IMR-90 (cell line): Measurements from ENCODE around the gene AKAP8L. TPM values are rescaled to one million over a fixed set of nuclear protein-coding genes. Genes with fewer than 3 reads are reported as not detected.

Source experiments
- ATAC-seq: fragments of 200-7000 bp; cut with Tn5 transposase; 2 replicates; pipeline ENCODE4 v1.9.1; 2020; ENCODE audit warnings: low read depth, mild to moderate bottlenecking, moderate library complexity
- BruUV-seq: library from RNA; stranded (reverse); fragments of 400-500 nt; replicated peaks from 2 replicates; lab custom pipeline; 2021; lab: Mats Ljungman, UMichigan
- CTCF ChIA-PET: fragments of 300-600 bp; formaldehyde crosslinking; extraction: SDS; loops from one replicate; lab custom pipeline; 2021; ENCODE audit warnings: antibody characterized with exemption; lab: Yijun Ruan, JAX
- POLR2A ChIA-PET: fragments of 300-600 bp; sonication (Branson Sonifier 250); formaldehyde crosslinking; loops from one replicate; lab custom pipeline; 2022; ENCODE audit warnings: antibody characterized with exemption; ENCODE audit not compliant: unreplicated experiment; lab: Charles Lee
- DNase-seq: peaks from one replicate; pipeline ENCODE4 v3.0.0; 2013
- H2AFZ ChIP-seq: replicated peaks from 2 replicates; pipeline ENCODE3; 2013; ENCODE audit warnings: low read length, mild to moderate bottlenecking; ENCODE audit not compliant: poor library complexity
- H2AK5ac ChIP-seq: 2 replicates; pipeline ENCODE4 v1.6.1; 2013; ENCODE audit warnings: low read depth, low read length, inconsistent platforms
- H2AK9ac ChIP-seq: replicated peaks from 2 replicates; pipeline ENCODE3; 2013; ENCODE audit warnings: mild to moderate bottlenecking, low read depth, low read length, moderate library complexity; ENCODE audit not compliant: poor library complexity
- H2BK120ac ChIP-seq: 2 replicates; pipeline ENCODE4 v1.6.1; 2013; ENCODE audit warnings: low read depth, low read length, inconsistent platforms
- H2BK15ac ChIP-seq: 3 replicates; pipeline ENCODE4 v1.6.1; 2013; ENCODE audit warnings: low read depth, low read length, inconsistent platforms
- H2BK20ac ChIP-seq: 2 replicates; pipeline ENCODE4 v1.6.1; 2013; ENCODE audit warnings: low read depth, mild to moderate bottlenecking, inconsistent platforms, low read length, moderate library complexity
- H2BK5ac ChIP-seq: 2 replicates; pipeline ENCODE4 v1.6.1; 2013; ENCODE audit warnings: mild to moderate bottlenecking, low read depth, low read length, inconsistent platforms; ENCODE audit not compliant: poor library complexity, severe bottlenecking
- H3K14ac ChIP-seq: replicated peaks from 2 replicates; pipeline ENCODE4 v1.6.1; 2013; ENCODE audit warnings: low read depth, low read length, inconsistent platforms
- H3K18ac ChIP-seq: 2 replicates; pipeline ENCODE4 v1.6.1; 2013; ENCODE audit warnings: low read depth, low read length, control low read depth
- H3K23ac ChIP-seq: 2 replicates; pipeline ENCODE4 v1.6.1; 2013; ENCODE audit warnings: low read depth, low read length, inconsistent platforms
- H3K27ac ChIP-seq: 2 replicates; pipeline ENCODE4 v1.5.1; 2013; ENCODE audit warnings: mild to moderate bottlenecking, control low read depth, low read length; ENCODE audit not compliant: insufficient read depth
- H3K27me3 ChIP-seq: 2 replicates; pipeline ENCODE4 v1.6.1; 2013; ENCODE audit warnings: low read length; ENCODE audit not compliant: control insufficient read depth, insufficient read depth
- H3K36me3 ChIP-seq: 2 replicates; pipeline ENCODE4 v1.6.1; 2013; ENCODE audit warnings: low read length, mixed read lengths; ENCODE audit not compliant: control insufficient read depth, insufficient read depth
- H3K4ac ChIP-seq: 2 replicates; pipeline ENCODE4 v1.6.1; 2013; ENCODE audit warnings: low read depth, low read length, inconsistent platforms
- H3K4me1 ChIP-seq: 2 replicates; pipeline ENCODE4 v1.6.1; 2013; ENCODE audit warnings: low read length, mixed read lengths; ENCODE audit not compliant: control insufficient read depth, insufficient read depth
- H3K4me2 ChIP-seq: 2 replicates; pipeline ENCODE4 v1.6.1; 2013; ENCODE audit warnings: low read depth, mild to moderate bottlenecking, control low read depth, low read length, moderate library complexity
- H3K4me3 ChIP-seq: 2 replicates; pipeline ENCODE4 v1.5.1; 2013; ENCODE audit warnings: low read depth, mild to moderate bottlenecking, control low read depth, low read length, moderate library complexity; ENCODE audit not compliant: insufficient read depth
- H3K56ac ChIP-seq: 2 replicates; pipeline ENCODE4 v1.6.1; 2013; ENCODE audit warnings: low read length, inconsistent platforms; ENCODE audit not compliant: insufficient read depth; ENCODE audit errors: extremely low read depth
- H3K79me1 ChIP-seq, 2 experiments: 2 replicates each; pipeline ENCODE4 v1.6.1; 2013; ENCODE audit warnings: low read length in 2 of 2, inconsistent platforms in 1 of 2, low read depth in 1 of 2
- H3K9ac ChIP-seq: 2 replicates; pipeline ENCODE4 v1.6.1; 2013; ENCODE audit warnings: low read depth, low read length, control low read depth
- H3K9me1 ChIP-seq: 2 replicates; pipeline ENCODE4 v1.6.1; 2013; ENCODE audit warnings: low read length, inconsistent platforms; ENCODE audit not compliant: insufficient read depth
- H3K9me3 ChIP-seq: 2 replicates; pipeline ENCODE4 v1.6.1; 2013; ENCODE audit warnings: low read length; ENCODE audit not compliant: control insufficient read depth, insufficient read depth
- H4K20me1 ChIP-seq: 2 replicates; pipeline ENCODE4 v1.6.1; 2013; ENCODE audit warnings: low read length, inconsistent platforms; ENCODE audit not compliant: insufficient read depth
- H4K5ac ChIP-seq: 2 replicates; pipeline ENCODE4 v1.6.1; 2013; ENCODE audit warnings: mild to moderate bottlenecking, low read depth, low read length, control low read depth
- H4K8ac ChIP-seq, 2 experiments: 2 replicates each; pipeline ENCODE4 v1.6.1; 2013; ENCODE audit warnings: low read depth in 2 of 2, low read length in 2 of 2, control low read depth in 1 of 2, inconsistent platforms in 1 of 2
- H4K91ac ChIP-seq: 2 replicates; pipeline ENCODE4 v1.6.1; 2013; ENCODE audit warnings: low read depth, low read length, inconsistent platforms; ENCODE audit not compliant: insufficient read depth
- CEBPB ChIP-seq: IDR thresholded peaks from 2 replicates; pipeline ENCODE4 v1.6.1; 2012; ENCODE audit warnings: low read depth, low read length, improper control_type of control experiment
- CHD1 ChIP-seq: IDR thresholded peaks from 2 replicates; pipeline ENCODE4 v1.6.1; 2012; ENCODE audit warnings: low read depth, low read length, improper control_type of control experiment
- FOS ChIP-seq: fragments of 150-350 bp; IDR thresholded peaks from 2 replicates; pipeline ENCODE4 v1.6.1; 2016; ENCODE audit warnings: low read depth, low read length
- MAFK ChIP-seq: IDR thresholded peaks from 2 replicates; pipeline ENCODE4 v1.6.1; 2012; ENCODE audit warnings: low read depth, low read length, improper control_type of control experiment
- MAZ ChIP-seq: IDR thresholded peaks from 2 replicates; pipeline ENCODE4 v1.6.1; 2012; ENCODE audit warnings: low read depth, mild to moderate bottlenecking, low read length, improper control_type of control experiment, moderate library complexity, borderline replicate concordance
- MXI1 ChIP-seq: IDR thresholded peaks from 2 replicates; pipeline ENCODE4 v1.6.1; 2012; ENCODE audit warnings: low read depth, mild to moderate bottlenecking, low read length, moderate library complexity, borderline replicate concordance
- NFE2L2 ChIP-seq: fragments of 150-350 bp; IDR thresholded peaks from 2 replicates; pipeline ENCODE4 v1.6.1; 2016; ENCODE audit warnings: low read depth, mild to moderate bottlenecking, low read length
- POLR2A ChIP-seq: IDR thresholded peaks from 2 replicates; pipeline ENCODE4 v1.6.1; 2012; ENCODE audit warnings: mild to moderate bottlenecking, low read depth, low read length
- RAD21 ChIP-seq: IDR thresholded peaks from 2 replicates; pipeline ENCODE4 v1.6.1; 2012; ENCODE audit warnings: low read length, improper control_type of control experiment
- RCOR1 ChIP-seq: IDR thresholded peaks from 2 replicates; pipeline ENCODE4 v1.6.1; 2012; ENCODE audit warnings: mild to moderate bottlenecking, low read length, improper control_type of control experiment; ENCODE audit not compliant: insufficient replicate concordance
- RFX5 ChIP-seq: IDR thresholded peaks from 2 replicates; pipeline ENCODE4 v1.8.0; 2012; ENCODE audit warnings: low read depth, mild to moderate bottlenecking, low read length, moderate library complexity
- SMC3 ChIP-seq: fragments of 150-350 bp; IDR thresholded peaks from 2 replicates; pipeline ENCODE4 v1.6.1; 2016; ENCODE audit warnings: low read depth, mild to moderate bottlenecking, antibody characterized with exemption, low read length, moderate library complexity
- WGBS, 2 experiments: methylation state at CpG; one replicate each; pipeline versions ENCODE4 v1.1.5 to v1.1.7; 2013; ENCODE audit warnings: missing lambda C conversion rate in 2 of 2; ENCODE audit not compliant: insufficient read length in 1 of 2; ENCODE audit errors: extremely low coverage in 2 of 2; 5-methylcytosine and 5-hydroxymethylcytosine counted together
- dilution Hi-C: fragments of 300-500 bp; cut with HindIII; formaldehyde crosslinking; loops from one replicate; pipeline ENCODE4 v1.14.3; 2018; ENCODE audit warnings: low sequenced_read_pairs; ENCODE audit not compliant: unreplicated experiment
- in situ Hi-C: fragments of 300-500 bp; cut with MboI; formaldehyde crosslinking; loops from 3 replicates; pipeline ENCODE4 v1.14.3; 2019; ENCODE audit warnings: low sequenced_read_pairs, inconsistent platforms, mixed read lengths
- intact Hi-C: fragments of 100-400 bp; cut with micrococcal nuclease; formaldehyde crosslinking; loops from 2 replicates; pipeline ENCODE4 v1.10.0; 2022
- polyA plus RNA-seq, 3 experiments: library from polyadenylated mRNA; depleted of rRNA; stranded (reverse); fragments of >200 nt; gene quantifications; 2 replicates each; pipeline ENCODE4 v1.2.3, GENCODE V29; 2012; ENCODE audit warnings: low replicate concordance in 1 of 3
- total RNA-seq: library from RNA; depleted of rRNA; stranded (reverse); fragments of >200 nt; gene quantifications from 2 replicates; pipeline ENCODE4 v1.2.3, GENCODE V29; 2012
- TF ChIP-seq, protein P1 (sequence below): conservative IDR thresholded peaks from 2 replicates; pipeline ENCODE4 v1.5.1; 2012; ENCODE audit warnings: mild to moderate bottlenecking, low read depth, low read length, improper control_type of control experiment
- TF ChIP-seq, protein P2 (sequence below): fragments of 150-350 bp; IDR thresholded peaks from 2 replicates; pipeline ENCODE4 v1.6.1; 2017; ENCODE audit warnings: mild to moderate bottlenecking, antibody characterized with exemption, low read length, low read depth

Gene AKAP8L
- total and polyA plus RNA-seq, 2 of the 4 experiments (the other 2 are of a cell fraction), result 43.1 to 44.6 TPM

DNA sequence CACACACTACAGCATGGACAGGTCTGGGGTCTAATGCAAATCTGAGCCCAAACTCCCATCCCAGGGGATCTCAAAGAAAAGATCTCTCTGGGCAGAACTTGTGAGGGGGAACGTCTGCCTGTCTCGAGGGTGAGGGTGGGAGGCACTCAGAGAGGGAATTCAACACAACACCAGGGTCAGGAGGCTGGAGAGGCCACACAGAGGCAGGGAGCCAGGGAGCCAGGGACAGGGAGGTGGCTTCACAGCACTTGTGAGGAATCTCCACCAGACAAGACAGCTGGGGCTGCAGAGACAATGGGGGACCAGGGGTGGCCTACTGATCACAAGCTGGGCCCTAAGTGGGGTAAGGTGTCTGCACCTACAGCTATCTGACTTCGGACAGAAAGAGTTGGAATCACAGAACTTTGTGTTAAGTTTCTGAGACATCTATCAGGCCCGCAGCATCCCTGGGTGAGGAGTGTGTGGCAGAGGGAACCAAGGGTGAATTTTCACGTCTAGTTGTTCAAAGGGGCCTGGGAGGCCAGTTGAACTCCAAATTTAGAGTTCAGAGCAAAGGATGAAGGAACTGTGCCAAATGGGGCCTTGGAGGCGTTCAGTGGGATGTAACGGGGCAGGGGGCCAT is 12.7 kb upstream of the AKAP8L start:
- intact Hi-C loops, result loop anchor here (5.0 kb wide), 1 partner anchor 126 kb away; no protein-coding TSS in a partner anchor
- peak overlapping the region; percentile 66; the same call in 1 of the 2 replicates for H4K91ac ChIP-seq
- H2BK5ac ChIP-seq, result no peak overlapping the region
- dilution Hi-C loops, result no loop called here
- H3K56ac ChIP-seq, result peak overlapping the region; percentile 65; the same call in 1 of the 2 replicates
- H2BK15ac ChIP-seq, result no peak overlapping the region
- DNase-seq (no peak), ATAC-seq (no peak)
- H3K14ac ChIP-seq, result peak overlapping the region; percentile 81
- H2BK120ac ChIP-seq, result no peak overlapping the region
- peak overlapping the region; percentile 98 for H3K9ac ChIP-seq
- peak overlapping the region; percentile 71 for H2AK5ac ChIP-seq
- H2AFZ ChIP-seq, result peak overlapping the region; percentile 82
- peak overlapping the region; percentile 7; the same call in 1 of the 2 replicates for H4K5ac ChIP-seq
- H4K20me1 ChIP-seq, result peaks cover 43% of the 10 kb centered on the region
- peaks cover 10 to 52% of the 10 kb centered on the region in 2 experiments for H3K79me1 ChIP-seq
- POLR2A ChIA-PET, result no interaction called here
- WGBS, 2 experiments, result 4% methylated on average over 4 of the region's 7 CpGs; no CpG with 5 or more reads in 1 of the 2 experiments
- peak overlapping the region; percentile 99 for H3K4me2 ChIP-seq
- peak overlapping the region; percentile 5; the same call in 1 of the 2 replicates for H3K23ac ChIP-seq
- CTCF ChIA-PET, result interaction anchor here (0.6 to 1.4 kb wide), 3 partner anchors 12 to 114 kb away, joined by 3 to 4 read pairs (median 3); partner anchors contain the start of gene AKAP8L
- H2BK20ac ChIP-seq, result no peak overlapping the region
- in situ Hi-C loops, result loop anchor here (25.0 kb wide), 1 partner anchor 869 kb away; the partner anchor contains the start of gene NDUFB7
- H3K9me1 ChIP-seq, result peaks cover 12% of the 10 kb centered on the region; the same call in 1 of the 2 replicates
- no peaks in the 10 kb centered on the region for H3K9me3 ChIP-seq
- peaks cover 20% of the 10 kb centered on the region for H3K4me1 ChIP-seq
- peaks cover 25% of the 10 kb centered on the region for H3K36me3 ChIP-seq
- peak overlapping the region; percentile 96 for H2AK9ac ChIP-seq
- H3K27ac ChIP-seq, result peak overlapping the region; percentile 96
- H3K4me3 ChIP-seq, result peak overlapping the region; percentile 100
- no peak overlapping the region; the same call in 1 of the 2 replicates for H3K18ac ChIP-seq
- H3K27me3 ChIP-seq, result no peaks in the 10 kb centered on the region
- H3K4ac ChIP-seq, result peak overlapping the region; percentile 24
- TSS peak; percentile 57 for BruUV-seq
- H4K8ac ChIP-seq, result peak overlapping the region; percentile 56 to 80; a peak in 3 of 4 replicates
- TF ChIP-seq MXI1, result no peak
- TF ChIP-seq MAFK, result no peak
- TF ChIP-seq, protein P1, sequence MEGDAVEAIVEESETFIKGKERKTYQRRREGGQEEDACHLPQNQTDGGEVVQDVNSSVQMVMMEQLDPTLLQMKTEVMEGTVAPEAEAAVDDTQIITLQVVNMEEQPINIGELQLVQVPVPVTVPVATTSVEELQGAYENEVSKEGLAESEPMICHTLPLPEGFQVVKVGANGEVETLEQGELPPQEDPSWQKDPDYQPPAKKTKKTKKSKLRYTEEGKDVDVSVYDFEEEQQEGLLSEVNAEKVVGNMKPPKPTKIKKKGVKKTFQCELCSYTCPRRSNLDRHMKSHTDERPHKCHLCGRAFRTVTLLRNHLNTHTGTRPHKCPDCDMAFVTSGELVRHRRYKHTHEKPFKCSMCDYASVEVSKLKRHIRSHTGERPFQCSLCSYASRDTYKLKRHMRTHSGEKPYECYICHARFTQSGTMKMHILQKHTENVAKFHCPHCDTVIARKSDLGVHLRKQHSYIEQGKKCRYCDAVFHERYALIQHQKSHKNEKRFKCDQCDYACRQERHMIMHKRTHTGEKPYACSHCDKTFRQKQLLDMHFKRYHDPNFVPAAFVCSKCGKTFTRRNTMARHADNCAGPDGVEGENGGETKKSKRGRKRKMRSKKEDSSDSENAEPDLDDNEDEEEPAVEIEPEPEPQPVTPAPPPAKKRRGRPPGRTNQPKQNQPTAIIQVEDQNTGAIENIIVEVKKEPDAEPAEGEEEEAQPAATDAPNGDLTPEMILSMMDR, result no peak
- no peak for TF ChIP-seq SMC3
- TF ChIP-seq RAD21, result no peak
- TF ChIP-seq FOS, result no peak
- TF ChIP-seq, protein P2, sequence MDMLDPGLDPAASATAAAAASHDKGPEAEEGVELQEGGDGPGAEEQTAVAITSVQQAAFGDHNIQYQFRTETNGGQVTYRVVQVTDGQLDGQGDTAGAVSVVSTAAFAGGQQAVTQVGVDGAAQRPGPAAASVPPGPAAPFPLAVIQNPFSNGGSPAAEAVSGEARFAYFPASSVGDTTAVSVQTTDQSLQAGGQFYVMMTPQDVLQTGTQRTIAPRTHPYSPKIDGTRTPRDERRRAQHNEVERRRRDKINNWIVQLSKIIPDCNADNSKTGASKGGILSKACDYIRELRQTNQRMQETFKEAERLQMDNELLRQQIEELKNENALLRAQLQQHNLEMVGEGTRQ, result no peak
- no peak for TF ChIP-seq MAZ
- no peak for TF ChIP-seq RCOR1
- no peak for TF ChIP-seq POLR2A
- no peak for TF ChIP-seq CEBPB
- TF ChIP-seq NFE2L2, result no peak
- TF ChIP-seq CHD1, result no peak
- TF ChIP-seq RFX5, result no peak
